ENCODE results near the gene HYCC2.

- TF ChIP-seq CTCF (conservative IDR thresholded peaks at IDR 0.05 in 1 of 2, IDR thresholded peaks at IDR 0.05 in 1 of 2; ENCODE audit: low read depth in 1 of 2, low read length in 2 of 2) = no peak
- TF ChIP-seq EZH2 (IDR thresholded peaks at IDR 0.05; ENCODE audit: low read length, missing control alignments) = no peak
These were observed 44.9 kb upstream of the HYCC2 start, which contains the start of gene CFLAR for GRCh38 chr2:201116115-201116958.

All from fibroblast of lung (primary cell).